Bronchial epithelial cell (primary cell): ENCODE measurements around the gene EIF2D. TPM values are rescaled to one million over a fixed set of nuclear protein-coding genes. Genes with fewer than 3 reads are reported as not detected.

Experiments
- DNase-seq: peaks from one replicate; pipeline ENCODE4 v3.0.0-alpha.2; 2010; ENCODE audit warnings: low read depth
- FAIRE-seq: peaks from 2 replicates; lab custom pipeline; 2011; peaks lifted over from hg19 to GRCh38; lab: Jason Lieb, UNC
- H3K27me3 ChIP-seq: 2 replicates; pipeline ENCODE4 v1.5.1; 2011; ENCODE audit warnings: low read length; ENCODE audit not compliant: control insufficient read depth, insufficient read depth
- H3K36me3 ChIP-seq: 2 replicates; pipeline ENCODE4 v1.5.1; 2011; ENCODE audit warnings: low read length; ENCODE audit not compliant: control insufficient read depth, insufficient read depth
- H3K4me3 ChIP-seq: 2 replicates; pipeline ENCODE4 v1.5.1; 2011; ENCODE audit warnings: mild to moderate bottlenecking, low read depth, low read length, control low read depth
- CTCF ChIP-seq: IDR thresholded peaks from 2 replicates; pipeline ENCODE4 v1.5.1; 2011; ENCODE audit warnings: mild to moderate bottlenecking, moderate library complexity, low read length, control low read depth, inconsistent platforms; ENCODE audit not compliant: insufficient read depth, severe bottlenecking
- total RNA-seq: library from RNA; depleted of rRNA; stranded (reverse); fragments of >200 nt; gene quantifications from 2 replicates; pipeline ENCODE4 v1.2.1, GENCODE V29; 2014

The EIF2D gene
- total RNA-seq, 1 donor from 2014 or later = 56.1 TPM

- H3K36me3 ChIP-seq = no peaks in the 10 kb centered on the region
- FAIRE-seq (no peak), DNase-seq (no peak)
- TF ChIP-seq CTCF = no peak
- no peak overlapping the region for H3K4me3 ChIP-seq
- H3K27me3 ChIP-seq = no peaks in the 10 kb centered on the region
Measured at GRCh38 chr1:206657751-206658150, 45.5 kb upstream of the EIF2D start.

GRCh38 chr1:206656936-206657335, 44.7 kb upstream of the EIF2D start:
- no peak for TF ChIP-seq CTCF
- DNase-seq = no peak
- no peak overlapping the region for H3K4me3 ChIP-seq
- FAIRE-seq = no peak
- no peaks in the 10 kb centered on the region for H3K27me3 ChIP-seq
- H3K36me3 ChIP-seq = no peaks in the 10 kb centered on the region

GRCh38 chr1:206655471-206655882, 43.2 kb upstream of the EIF2D start:
- DNase-seq (no peak), FAIRE-seq (no peak)
- Histone ChIP-seq H3K36me3 (no peaks in the 10 kb centered on the region), H3K27me3 (no peaks in the 10 kb centered on the region), H3K4me3 (no peak overlapping the region)
- no peak for TF ChIP-seq CTCF

- FAIRE-seq (no peak), DNase-seq (no peak)
- Histone ChIP-seq H3K4me3 (no peak overlapping the region), H3K27me3 (no peaks in the 10 kb centered on the region), H3K36me3 (no peaks in the 10 kb centered on the region)
- TF ChIP-seq CTCF = no peak
Measured at GRCh38 chr1:206654828-206655227, 42.6 kb upstream of the EIF2D start.

- H3K27me3 ChIP-seq = no peaks in the 10 kb centered on the region
- TF ChIP-seq CTCF = no peak
- no peaks in the 10 kb centered on the region for H3K36me3 ChIP-seq
- DNase-seq (peak; percentile 75), FAIRE-seq (no peak)
- no peak overlapping the region for H3K4me3 ChIP-seq
Measured at GRCh38 chr1:206653715-206654459, 41.6 kb upstream of the EIF2D start.
